ENCODE results near the gene PRSS12. TPM values are rescaled to one million over a fixed set of nuclear protein-coding genes. Genes with fewer than 3 reads are reported as not detected.

The PRSS12 gene
- polyA plus RNA-seq, 1 donor from 2014 or later, result not detected

DNA sequence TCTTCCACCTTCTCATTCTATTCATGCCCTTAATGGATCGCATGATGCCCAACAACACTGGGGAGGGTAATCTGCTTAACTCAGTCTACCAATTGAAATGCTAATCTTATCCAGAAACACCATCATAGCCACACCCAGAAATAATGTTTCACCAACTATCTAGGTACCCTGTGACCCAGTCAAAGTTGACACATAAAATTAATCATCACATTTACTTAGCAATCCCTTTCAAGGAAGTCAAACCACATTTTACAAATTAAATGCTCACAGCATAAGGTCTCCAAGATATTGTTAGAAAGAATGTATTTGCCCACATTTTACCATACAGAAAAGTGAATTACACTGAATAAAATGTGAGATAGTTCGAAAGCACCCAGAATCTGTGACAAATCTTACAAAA, 92.5 kb downstream of the PRSS12 start:
- no peaks in the 10 kb centered on the region for H3K9me3 Mint-ChIP-seq
- no peak overlapping the region for H3K4me3 Mint-ChIP-seq
- H3K27ac Mint-ChIP-seq, result no peak overlapping the region
- H3K36me3 Mint-ChIP-seq, result no peaks in the 10 kb centered on the region
- no peaks in the 10 kb centered on the region for H3K4me1 Mint-ChIP-seq
- no peaks in the 10 kb centered on the region for H3K27me3 Mint-ChIP-seq

DNA sequence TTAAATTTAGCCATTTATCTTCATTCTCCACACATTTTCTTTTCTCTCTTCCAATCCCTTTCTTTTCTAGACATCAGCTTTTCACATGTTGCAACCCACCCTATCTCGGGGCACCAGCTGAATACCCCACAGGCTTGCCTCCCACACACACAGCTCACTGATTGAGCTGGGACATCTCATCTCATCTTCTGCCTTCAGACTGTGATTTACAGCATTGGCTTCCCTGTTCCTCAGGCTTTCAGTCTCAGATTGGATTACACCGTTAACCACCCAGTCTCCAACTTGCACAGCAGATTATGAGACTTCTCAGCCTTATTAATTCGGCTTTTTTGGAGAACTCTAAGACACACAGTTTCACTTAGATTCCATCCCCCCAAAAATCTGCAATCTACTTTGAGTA, 93.7 kb downstream of the PRSS12 start:
- H3K9me3 Mint-ChIP-seq, result no peaks in the 10 kb centered on the region
- H3K27me3 Mint-ChIP-seq, result no peaks in the 10 kb centered on the region
- H3K4me1 Mint-ChIP-seq, result no peaks in the 10 kb centered on the region
- H3K4me3 Mint-ChIP-seq, result no peak overlapping the region
- H3K36me3 Mint-ChIP-seq, result no peaks in the 10 kb centered on the region
- H3K27ac Mint-ChIP-seq, result no peak overlapping the region

DNA sequence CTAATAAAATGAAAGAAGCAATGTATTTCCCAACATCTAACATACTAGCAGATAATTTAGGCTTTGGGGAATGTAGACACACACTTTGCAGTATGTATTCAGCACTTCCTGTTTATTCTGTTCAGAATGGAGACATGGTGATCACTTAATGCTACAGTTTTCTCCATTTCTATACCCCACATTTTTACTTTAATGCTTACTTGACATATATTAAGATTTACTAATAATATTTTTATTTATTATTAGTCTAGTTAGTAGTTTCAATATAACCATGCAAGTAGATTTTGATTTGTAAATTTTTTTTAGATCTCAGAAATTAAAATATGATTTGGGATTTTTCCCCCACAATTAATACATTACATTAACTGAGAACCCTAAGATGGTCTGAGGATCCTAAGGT, 98.4 kb downstream of the PRSS12 start:
- Mint-ChIP-seq H3K4me3 (no peak overlapping the region), H3K9me3 (peaks cover 0 to 7% (median 2%) of the 10 kb centered on the region in 3 donors), H3K27me3 (no peaks in the 10 kb centered on the region), H3K36me3 (no peaks in the 10 kb centered on the region), H3K4me1 (no peaks in the 10 kb centered on the region), H3K27ac (no peak overlapping the region)

DNA sequence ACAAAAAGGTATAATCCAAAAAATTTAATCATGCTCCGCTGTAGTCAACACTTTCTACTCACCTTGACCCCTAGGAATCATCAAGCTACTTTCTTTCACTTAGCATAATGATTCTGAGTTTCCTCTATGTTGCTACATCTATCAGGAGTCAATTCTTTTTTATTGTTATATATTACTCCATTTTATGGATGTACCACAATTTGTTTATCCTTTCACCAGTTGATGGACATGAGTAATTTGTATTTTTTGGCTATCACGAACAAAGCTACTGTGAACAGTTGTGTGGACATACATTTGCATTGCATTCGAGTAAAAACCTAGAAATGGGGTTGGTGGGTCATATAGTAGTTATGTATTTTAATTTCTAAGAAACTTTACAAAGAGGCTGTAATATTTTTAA, 102.9 kb downstream of the PRSS12 start:
- peaks cover 1% of the 10 kb centered on the region for H3K27me3 Mint-ChIP-seq
- H3K27ac Mint-ChIP-seq, result no peak overlapping the region
- peaks cover 0 to 8% (median 2%) of the 10 kb centered on the region in 3 donors for H3K9me3 Mint-ChIP-seq
- peaks cover 2% of the 10 kb centered on the region for H3K36me3 Mint-ChIP-seq
- H3K4me3 Mint-ChIP-seq, result no peak overlapping the region
- no peaks in the 10 kb centered on the region for H3K4me1 Mint-ChIP-seq

DNA sequence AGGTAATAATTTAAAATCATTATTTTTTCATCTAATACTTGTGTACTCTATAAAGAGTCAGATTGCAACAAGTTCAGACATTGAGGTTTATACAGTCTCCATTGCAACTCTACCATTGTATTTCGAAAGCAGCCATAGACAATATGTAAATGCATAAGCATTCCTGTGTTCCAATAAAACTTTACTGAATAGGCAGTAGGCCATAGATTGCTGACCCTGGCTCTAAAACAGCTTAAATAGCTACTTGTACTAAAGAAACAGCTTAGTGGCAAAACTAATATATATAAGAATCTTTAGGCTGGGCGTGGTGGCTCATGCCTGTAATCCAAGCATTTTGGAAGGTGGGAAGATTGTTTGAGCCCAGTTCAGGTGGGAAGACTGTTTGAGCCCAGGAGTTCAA, 115.3 kb downstream of the PRSS12 start:
- Mint-ChIP-seq H3K27ac (no peak overlapping the region), H3K36me3 (no peaks in the 10 kb centered on the region), H3K4me3 (no peak overlapping the region), H3K4me1 (no peaks in the 10 kb centered on the region), H3K9me3 (no peaks in the 10 kb centered on the region), H3K27me3 (no peaks in the 10 kb centered on the region)

DNA sequence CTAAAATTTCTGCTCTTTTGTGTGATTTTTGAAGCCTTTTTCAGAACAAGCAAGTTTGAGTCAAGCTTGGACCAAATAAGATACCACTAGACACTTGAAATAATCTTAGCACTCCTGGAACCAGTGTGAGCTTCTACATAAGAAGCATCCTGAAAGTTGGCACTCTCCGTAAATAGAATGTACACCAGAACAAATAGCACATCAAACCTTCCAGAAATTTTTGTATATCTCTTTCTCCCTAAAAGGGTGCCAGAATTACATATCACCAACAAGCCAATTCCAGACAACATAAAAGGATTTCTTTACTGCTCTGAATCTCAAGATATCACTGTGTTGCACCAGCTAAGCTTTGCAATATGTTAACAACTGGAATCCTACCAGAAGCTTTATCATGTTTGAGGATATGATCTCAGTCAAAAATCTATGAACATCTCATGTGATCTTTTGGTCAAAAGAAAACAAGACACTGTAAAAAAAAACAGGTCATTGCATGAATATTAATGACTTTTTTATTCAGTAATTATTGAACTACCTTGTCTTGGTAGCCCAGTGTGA, 117.2 kb downstream of the PRSS12 start:
- no peaks in the 10 kb centered on the region for H3K36me3 Mint-ChIP-seq
- H3K4me1 Mint-ChIP-seq, result no peaks in the 10 kb centered on the region
- H3K4me3 Mint-ChIP-seq, result no peak overlapping the region
- no peak overlapping the region for H3K27ac Mint-ChIP-seq
- H3K27me3 Mint-ChIP-seq, result no peaks in the 10 kb centered on the region
- no peaks in the 10 kb centered on the region for H3K9me3 Mint-ChIP-seq
